GM21737 (cell line): ENCODE results near the gene ERN2.
"Not testable (repeated sequence)": the region's sequence is repeated elsewhere in the genome, so short reads cannot be mapped to it uniquely, and the experiment has no call there.

Source experiments
- ATAC-seq: cut with Tn5 transposase; IDR thresholded peaks from one replicate; pipeline ENCODE4 v1.9.1; 2021; ENCODE audit warnings: mild to moderate bottlenecking, moderate library complexity; ENCODE audit not compliant: unreplicated experiment

The ERN2 gene

GRCh38 chr16:23722613-23723240 is 9.7 kb upstream of the ERN2 start:
- not testable (repeated sequence) for ATAC-seq

- no peak for ATAC-seq
These were observed 3.5 kb upstream of the ERN2 start for GRCh38 chr16:23716484-23716883.

- no peak for ATAC-seq
These were observed 1.2 kb downstream of the ERN2 start for GRCh38 chr16:23711785-23712184.

GRCh38 chr16:23710504-23710903 is 2.5 kb downstream of the ERN2 start:
- ATAC-seq: no peak

- ATAC-seq: no peak
These were observed 3.0 kb downstream of the ERN2 start for GRCh38 chr16:23710008-23710407.

- no peak for ATAC-seq
These were observed 3.5 kb downstream of the ERN2 start for GRCh38 chr16:23709536-23709935.

- no peak for ATAC-seq
These were observed 6.6 kb downstream of the ERN2 start for GRCh38 chr16:23706439-23706838.

GRCh38 chr16:23705517-23705902 is 7.5 kb downstream of the ERN2 start:
- no peak for ATAC-seq

GRCh38 chr16:23704772-23705516 is 8.1 kb downstream of the ERN2 start:
- ATAC-seq: no peak

GRCh38 chr16:23702951-23703350 is 10.1 kb downstream of the ERN2 start:
- no peak for ATAC-seq

- no peak for ATAC-seq
These were observed 12.0 kb downstream of the ERN2 start for GRCh38 chr16:23701045-23701444.

GRCh38 chr16:23700509-23700908 is 12.5 kb downstream of the ERN2 start:
- ATAC-seq: no peak

- no peak for ATAC-seq
These were observed 12.9 kb downstream of the ERN2 start for GRCh38 chr16:23700093-23700492.

GRCh38 chr16:23699100-23699499 is 13.9 kb downstream of the ERN2 start:
- no peak for ATAC-seq

- ATAC-seq: no peak
These were observed 17.3 kb downstream of the ERN2 start for GRCh38 chr16:23695756-23696155.

- ATAC-seq: no peak
These were observed 18.2 kb downstream of the ERN2 start for GRCh38 chr16:23694644-23695373.

GRCh38 chr16:23694265-23694643 is 18.8 kb downstream of the ERN2 start:
- no peak for ATAC-seq

- ATAC-seq: no peak
These were observed 20.7 kb downstream of the ERN2 start for GRCh38 chr16:23692190-23692837.

GRCh38 chr16:23691483-23692189 is 21.4 kb downstream of the ERN2 start:
- no peak for ATAC-seq

GRCh38 chr16:23690771-23691482 is 22.1 kb downstream of the ERN2 start:
- ATAC-seq: no peak
